Measurements from ENCODE around the gene TRHDE.
"Not testable (repeated sequence)": the region's sequence is repeated elsewhere in the genome, so short reads cannot be mapped to it uniquely, and the experiment has no call there.

TRHDE gene

DNA sequence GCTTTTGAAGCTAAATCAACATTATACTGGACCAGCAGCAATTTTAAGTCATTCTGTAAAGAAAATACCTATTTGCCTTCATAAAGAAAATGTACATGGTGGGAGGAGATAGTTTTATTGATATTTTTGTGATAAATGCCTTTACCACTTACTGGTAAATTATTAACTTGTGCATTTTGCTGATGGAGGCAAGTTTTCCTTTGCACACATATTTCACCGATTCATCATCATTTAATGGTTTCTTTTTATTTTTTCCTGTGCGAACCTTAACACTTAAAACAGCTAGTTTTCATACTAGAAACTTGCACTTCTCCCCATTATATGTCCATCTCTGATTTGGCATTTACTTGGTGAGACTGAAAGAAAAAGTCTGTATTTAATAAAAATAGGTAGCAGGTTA is 239.3 kb downstream of the TRHDE start:
- DNase-seq (ENCODE audit: low read depth in 2 of 2) = no peak

DNA sequence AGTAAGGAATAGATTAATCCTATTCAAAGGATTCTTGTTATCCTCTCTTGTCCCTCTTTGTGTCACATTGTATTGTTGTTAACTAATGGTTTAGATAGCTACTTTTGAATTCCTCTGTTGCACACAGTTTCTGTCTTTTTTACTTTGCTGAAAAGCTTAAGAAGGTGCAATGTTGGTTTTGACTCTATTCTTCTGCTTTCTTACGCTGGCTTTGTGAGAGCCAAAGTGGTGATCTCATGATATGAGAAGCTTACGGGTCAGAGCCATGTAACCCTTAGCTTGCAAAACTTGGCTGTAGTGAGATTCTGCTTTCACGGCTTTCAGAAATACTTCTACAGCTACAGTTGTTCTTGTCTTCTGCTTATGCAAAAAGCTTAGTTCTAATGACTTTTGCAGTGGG is 239.7 kb downstream of the TRHDE start:
- no peak for DNase-seq (ENCODE audit: low read depth in 2 of 2)

DNA sequence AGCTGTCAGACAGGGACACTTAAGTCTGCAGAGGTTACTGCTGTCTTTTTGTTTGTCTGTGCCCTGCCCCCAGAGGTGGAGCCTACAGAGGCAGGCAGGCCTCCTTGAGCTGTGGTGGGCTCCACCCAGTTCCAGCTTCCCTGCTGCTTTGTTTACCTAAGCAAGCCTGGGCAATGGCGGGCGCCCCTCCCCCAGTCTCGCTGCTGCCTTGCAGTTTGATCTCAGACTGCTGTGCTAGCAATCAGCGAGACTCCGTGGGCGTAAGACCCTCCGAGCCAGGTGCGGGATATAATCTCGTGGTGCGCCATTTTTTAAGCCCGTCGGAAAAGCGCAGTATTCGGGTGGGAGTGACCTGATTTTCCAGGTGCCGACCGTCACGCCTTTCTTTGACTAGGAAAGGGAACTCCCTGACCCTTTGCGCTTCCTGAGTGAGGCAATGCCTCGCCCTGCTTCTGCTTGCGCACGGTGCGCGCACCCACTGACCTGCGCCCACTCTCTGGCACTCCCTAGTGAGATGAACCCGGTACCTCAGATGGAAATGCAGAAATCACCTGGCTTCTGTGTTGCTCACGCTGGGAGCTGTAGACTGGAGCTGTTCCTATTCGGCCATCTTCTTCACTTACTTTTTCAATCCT is 248.0 kb downstream of the TRHDE start:
- not testable (repeated sequence) for DNase-seq (ENCODE audit: low read depth in 2 of 2)

DNA sequence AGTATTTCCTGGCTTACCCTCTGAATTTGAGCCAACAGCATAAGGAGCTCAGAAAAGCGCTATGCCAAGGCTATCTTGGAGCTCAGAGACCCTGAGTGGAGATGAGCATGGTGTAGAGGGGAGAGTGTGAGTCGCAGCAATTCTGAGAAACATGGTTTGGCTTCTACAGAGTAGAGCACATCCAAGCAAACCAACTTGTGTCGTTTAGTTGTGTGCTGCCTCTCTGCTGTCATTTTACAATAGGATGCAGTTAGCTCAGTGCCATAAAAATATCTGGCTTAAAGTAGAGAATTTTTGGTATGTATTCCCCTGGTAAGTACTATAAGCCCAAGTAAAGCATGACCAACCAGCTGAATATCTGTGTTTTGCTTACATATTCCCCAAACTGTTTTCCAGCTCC is 249.2 kb downstream of the TRHDE start:
- DNase-seq (ENCODE audit: low read depth in 2 of 2) = no peak

DNA sequence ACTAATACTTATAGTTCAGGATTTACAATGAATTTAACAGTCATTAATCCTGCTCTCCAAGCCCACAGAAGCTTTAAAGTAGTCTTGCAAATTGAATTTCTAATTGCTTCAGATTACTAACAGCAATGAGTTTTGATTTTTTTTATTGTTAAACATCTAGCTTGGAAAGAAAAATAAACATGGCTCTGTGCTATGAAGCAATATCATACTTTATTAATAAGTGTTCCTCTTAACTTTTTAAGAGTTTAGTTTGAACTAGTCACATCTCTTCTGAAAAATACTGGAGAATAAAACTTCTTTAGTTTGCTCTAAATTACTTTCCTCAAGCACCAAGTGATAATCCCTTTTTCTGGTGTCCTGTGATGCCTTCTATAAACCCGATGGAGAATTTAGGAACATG is 250.2 kb downstream of the TRHDE start:
- DNase-seq (ENCODE audit: low read depth in 2 of 2) = no peak

DNA sequence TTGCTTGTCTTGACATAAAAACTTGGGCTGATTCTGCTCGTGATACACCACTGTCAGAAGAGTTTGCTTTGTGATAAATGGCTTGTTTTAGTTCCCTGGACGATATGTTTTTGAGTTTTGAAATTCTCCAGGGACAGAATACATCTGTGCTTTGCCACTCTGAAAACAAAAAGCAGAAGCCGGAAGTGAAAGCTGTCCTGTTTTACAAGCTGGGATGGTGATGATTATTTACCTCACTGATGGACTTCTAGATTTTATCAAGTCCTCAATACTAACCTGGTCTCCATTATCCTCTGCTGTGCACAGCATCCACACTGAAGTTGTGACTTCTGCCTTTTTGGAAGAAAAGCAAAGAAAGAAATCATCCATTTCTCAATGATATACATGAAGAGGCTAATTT is 251.6 kb downstream of the TRHDE start:
- DNase-seq (ENCODE audit: low read depth in 2 of 2) = no peak

DNA sequence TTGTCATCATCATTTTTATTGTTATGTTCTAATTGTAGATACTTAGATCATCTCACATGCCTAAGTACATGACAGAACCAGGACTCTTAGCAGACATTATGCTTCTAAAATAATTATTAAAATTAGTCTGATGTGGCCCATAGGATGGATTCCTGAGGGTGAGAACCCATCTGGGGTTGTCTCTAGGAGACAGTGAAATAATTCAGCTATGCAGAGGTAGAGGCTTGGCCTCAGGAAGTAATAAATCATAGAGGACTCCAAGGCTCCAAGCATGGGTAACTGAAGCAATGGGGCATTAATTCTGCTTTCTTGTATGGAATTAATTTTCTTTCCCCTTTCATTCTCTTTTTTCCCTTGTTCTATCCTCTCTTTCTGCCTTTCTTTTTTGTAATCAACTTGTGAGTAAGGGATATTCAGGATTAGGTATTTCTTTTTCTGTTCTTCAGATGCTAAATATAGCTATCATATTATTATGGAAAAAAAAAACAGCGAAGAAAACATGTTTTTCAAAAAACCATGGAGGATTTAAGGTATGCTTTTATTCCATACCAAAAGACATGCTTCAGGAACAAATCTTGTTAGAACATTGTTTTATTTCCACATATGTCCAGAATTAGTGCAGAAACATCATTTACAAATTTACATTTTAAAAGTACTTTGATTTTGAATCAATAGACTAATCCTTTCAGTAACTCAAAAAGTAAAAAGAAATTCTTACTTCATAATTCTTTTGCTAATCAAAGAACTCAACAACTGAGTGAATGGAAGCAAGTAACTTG is 263.2 kb downstream of the TRHDE start:
- no peak for DNase-seq (ENCODE audit: low read depth in 2 of 2)

DNA sequence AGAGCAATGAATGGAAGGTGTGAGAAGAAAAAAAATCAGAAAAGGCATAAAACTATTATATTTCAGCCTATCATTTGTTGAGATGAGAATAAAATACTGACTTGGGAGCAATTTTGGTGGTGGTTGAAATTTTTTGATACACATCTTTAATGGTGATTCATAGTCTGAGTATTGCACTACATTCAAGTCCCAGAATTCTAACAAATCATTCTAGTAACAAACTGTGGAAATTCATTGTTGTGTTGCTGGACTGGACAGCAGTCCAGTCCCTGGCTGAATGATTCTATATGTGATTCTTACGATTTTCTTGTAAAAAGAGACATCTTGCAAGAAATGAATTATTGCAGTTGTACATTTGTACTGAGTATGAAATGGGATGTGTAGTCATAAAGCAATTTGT is 268.6 kb downstream of the TRHDE start:
- no peak for DNase-seq (ENCODE audit: low read depth in 2 of 2)

DNA sequence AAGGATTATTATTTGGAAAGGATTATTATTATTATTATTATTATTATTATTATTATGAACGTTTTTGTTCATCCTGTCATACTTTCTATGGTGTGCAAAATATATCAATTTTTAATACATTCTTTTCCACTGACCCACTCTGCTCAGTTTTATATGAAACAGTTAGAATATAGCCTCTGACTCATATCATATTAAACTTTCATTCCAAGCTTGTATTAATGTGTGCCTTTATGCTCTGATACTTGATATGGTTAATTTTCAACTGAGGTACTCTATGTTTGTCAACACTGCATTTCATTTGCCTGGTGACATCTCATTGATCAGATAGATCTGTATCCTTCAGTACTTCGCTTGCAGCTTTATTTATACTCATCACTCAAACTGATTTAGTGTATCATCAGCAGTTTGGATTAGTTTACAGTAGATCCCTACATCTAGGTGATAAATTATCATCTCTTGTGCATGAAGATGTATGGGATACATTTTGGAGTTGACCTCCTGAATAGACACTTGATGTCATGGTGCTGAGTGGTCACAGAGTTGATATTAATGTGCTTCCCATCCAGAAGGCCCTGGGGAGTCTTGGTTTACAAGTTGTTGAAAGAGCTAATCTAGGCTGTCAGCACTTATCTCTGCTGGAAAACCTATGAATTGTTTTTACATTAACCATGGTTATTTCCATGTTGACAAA is 271.8 kb downstream of the TRHDE start:
- no peak for DNase-seq (ENCODE audit: low read depth in 2 of 2)

DNA sequence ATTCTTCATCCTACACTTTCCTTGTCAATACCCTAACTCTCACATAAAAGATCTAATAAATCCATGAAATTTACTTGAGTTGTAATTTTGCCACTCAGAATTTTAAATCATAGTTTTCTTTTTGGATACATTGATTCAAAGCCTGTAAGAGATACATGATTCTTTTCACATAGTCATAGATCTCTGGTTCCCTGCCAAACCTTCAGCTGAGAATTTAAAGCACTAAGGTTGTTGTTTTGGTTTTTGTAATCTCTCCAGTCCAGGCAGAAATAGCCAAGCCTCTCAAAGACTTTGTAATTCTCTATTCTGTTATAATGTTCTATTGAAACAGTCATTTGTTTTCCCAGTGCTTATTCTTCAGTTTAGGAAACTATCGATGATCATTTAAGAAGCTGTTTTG is 273.9 kb downstream of the TRHDE start:
- no peak for DNase-seq (ENCODE audit: low read depth in 2 of 2)

DNA sequence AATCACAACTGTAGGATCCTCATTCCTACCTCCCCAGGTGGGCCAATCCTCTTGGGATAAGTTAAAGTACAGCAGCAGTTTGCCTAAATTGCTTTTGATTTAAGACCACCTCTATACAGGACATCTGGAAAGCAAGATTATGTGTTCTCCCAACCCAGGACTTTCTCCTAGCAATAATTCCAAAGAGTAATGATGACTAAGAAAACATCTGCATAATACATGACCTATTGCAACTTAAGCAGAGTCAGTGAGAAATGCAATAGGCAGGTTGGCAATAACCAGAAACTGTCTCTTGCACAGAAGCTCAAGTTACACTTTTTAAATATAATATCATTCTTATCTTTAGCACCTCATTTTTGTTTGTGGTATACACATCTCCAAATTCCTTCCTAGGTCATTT is 275.4 kb downstream of the TRHDE start:
- DNase-seq (ENCODE audit: low read depth in 2 of 2) = no peak

DNA sequence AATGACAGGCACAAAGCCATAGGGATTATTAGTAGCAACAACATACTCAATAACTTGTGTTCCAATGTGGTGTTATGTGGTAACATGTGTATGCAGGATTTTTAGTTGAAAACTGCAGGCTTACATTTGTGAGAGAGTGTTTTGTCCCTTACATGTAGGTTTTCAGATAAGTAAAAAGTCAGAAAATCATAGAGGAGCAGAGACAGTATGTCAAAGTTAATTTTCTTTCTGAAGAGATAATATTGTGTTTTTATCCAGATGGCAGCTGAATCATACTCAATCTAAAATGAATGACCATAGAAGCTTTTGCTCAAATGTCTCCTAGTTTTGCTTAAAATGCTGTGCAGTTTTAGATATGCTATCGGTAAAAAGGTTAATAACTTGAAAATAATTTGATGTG is 277.0 kb downstream of the TRHDE start:
- no peak for DNase-seq (ENCODE audit: low read depth in 2 of 2)

DNA sequence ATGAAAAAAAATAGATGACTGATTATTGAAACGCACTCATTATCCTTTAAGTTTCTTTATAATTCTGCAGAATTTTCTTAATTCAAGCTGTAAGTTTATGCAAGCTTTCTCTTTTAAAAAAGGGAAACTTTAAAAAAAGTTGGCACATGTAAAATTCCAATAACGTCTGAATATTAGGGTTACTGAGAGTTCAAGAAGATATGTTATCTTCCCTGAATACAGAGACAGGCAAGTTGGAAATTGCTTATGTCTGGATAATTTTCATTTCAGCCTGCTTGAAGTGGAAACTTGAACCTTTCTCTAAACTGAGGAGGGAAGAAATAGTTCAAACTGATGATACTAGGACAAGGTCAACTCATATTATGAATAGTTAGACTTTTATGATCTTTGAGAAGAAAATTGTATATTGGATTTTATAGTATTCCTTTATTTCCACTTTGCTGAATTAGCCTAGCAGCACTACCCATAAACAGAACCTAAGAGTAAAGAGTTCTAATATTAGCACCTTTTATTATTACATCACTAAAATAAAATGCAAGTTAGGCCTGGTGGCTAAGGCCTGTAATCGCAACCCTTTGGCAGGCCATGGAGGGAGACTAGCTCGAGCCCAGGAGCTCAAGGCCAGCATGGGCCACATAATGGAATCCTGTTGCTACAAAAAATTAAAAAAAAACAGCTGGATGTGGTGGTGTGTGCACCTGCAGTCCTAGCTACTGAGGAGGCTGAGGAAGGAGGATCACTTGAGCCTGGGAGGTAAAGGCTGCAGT is 288.0 kb downstream of the TRHDE start:
- no peak for DNase-seq (ENCODE audit: low read depth in 2 of 2)

DNA sequence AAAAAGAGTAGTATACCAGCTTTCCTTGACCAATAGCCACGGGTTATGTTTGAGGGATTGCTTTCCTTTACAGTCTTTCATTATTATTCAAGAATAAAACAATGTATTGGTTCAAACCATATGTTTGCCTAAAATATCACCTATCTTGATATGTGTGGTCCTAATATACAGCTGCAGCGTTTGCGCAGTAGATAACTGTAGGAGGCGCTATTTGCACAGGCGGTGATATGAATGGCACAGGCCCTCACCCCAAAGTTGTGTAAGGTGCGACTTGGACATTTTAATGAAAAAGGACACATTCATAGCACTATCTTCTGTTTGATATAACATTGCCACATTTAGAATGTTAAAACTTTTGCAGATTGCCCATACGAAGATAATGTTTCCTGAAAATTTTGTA is 298.4 kb downstream of the TRHDE start:
- DNase-seq (ENCODE audit: low read depth in 2 of 2) = no peak

DNA sequence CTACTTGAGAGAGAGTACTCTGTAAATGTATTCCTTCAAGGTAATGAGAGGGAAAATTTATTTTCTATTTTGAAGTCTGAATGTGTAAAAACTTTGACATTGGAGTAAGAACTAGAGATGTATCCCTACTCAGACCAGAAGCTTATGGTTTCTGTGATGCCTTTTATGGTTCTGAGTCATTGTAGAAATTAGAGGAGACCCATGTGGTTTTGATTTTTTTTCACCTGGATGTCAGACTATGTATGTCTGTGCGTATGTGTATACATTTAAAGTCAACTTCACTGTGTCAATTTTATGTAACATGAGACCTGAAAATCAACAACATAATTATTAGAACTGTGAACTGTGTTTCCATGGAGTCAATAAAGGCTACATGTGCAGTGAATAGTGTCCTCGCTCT is 302.0 kb downstream of the TRHDE start:
- DNase-seq (ENCODE audit: low read depth in 2 of 2) = no peak

DNA sequence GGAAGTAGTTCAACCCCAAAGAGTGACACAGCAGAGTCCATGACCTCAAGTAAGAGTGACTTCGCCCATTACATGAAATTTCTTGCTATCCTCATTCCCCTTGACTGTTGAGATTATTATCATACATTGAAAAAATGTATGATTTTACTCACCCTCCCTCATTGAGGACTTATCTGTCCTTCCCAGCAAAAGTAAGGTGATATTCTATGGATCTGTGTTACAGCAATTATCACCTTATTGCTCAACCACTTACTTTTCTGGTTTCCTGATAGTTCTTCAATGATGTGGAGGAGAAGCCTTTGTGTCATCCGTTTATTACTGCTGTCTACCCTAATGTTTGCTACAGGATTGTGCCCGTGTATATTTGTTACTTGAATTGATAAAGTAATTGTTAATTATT is 306.2 kb downstream of the TRHDE start:
- DNase-seq (ENCODE audit: low read depth in 2 of 2) = no peak

DNA sequence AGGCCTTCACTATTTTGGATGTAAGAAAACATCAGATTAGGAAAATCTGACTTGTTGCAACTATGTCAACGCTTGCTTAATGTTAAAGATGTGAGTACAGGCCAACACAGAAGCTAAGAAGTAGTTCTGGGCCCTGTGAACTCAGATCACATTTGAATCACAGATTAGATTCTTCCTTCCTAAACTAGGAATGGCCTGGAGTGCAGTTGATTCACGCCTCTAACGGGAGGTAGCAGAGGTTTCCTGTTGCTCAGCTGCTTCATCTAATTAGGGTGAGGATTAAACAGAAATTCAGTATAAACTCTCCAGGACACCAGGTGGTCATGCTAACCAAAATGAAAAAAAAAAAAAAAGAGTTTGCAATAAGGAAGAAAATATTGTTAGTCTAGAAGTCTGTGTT is 314.3 kb downstream of the TRHDE start:
- DNase-seq (ENCODE audit: low read depth in 2 of 2) = no peak

DNA sequence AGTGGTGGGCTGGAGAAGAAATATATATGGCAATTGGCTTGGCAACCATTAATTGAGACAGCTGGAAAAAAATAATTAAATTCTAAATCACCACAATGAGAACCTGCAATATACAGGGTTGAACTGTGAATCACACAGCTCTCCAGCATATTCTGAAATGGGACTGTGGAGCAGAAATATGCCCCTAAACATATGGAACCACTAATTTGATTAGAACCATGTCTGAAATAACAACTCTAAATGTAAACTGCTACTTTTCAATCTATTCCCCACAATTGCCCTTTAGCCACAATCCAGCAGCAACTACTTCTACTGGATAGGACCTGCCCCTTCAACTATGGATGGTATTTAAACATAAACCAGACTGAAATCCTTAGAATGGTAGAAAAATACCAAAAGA is 330.4 kb downstream of the TRHDE start:
- no peak for DNase-seq (ENCODE audit: low read depth in 2 of 2)

DNA sequence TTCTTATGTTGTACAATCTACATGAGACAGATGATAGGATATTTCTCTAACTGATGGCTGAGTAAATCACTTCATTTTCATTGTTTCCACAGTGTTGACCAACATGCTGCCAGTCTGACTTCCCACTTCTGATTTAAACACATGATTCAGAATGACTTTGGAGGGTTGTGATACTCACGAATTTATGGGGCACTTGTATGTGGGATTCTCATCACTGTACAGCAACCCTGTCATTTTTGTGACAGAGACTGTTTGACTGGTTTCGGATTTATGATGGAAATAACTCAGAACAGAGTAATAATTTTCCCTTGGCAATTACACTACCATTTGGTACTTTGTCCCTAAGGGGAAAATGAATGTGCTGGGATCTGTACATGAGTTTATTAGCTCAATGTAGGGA is 333.8 kb downstream of the TRHDE start:
- DNase-seq (ENCODE audit: low read depth in 2 of 2) = no peak

DNA sequence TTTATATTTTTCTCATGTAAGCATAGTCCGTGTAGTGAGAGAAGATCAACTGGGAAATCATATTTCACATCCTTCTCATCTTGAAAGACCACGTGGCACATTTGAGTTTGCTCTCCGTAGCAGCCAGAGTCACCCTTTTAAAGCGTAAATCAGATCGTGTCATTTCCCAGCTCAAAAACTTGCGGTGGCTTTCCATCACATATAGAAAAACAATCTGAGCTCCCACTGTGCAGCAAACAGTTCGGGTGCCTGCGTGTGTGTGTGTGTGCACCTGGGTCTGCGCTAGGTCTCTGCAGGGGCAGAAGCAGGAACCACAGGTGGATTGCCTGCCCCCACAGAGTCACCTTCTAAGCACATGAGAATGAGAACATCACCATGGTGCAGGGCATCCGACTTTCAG is 338.2 kb downstream of the TRHDE start:
- no peak for DNase-seq (ENCODE audit: low read depth in 2 of 2)

DNA sequence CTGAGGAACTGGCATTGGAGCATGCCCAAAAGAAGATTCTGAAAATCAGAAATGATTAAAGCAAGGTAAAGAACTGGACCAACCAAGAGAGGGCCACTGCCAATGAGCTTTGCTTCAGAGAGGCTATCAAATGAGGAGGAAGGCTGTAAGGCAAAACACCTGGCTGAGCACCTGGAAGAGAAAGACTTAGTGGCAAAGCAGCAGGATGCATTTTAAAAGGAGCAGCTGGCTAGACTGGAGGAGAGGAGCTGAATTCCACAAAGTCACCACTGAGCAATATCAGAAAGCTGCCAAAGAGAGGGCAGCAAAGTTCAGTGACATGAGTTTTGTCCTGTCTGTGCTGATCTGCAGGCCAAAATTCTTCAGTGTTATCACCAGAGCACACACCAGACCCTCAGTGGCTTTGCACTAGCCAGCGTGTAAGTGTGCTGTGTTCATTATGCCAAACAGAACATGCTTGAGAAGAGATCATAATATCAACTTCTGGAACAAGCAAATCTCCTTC is 338.7 kb downstream of the TRHDE start:
- no peak for DNase-seq (ENCODE audit: low read depth in 2 of 2)

DNA sequence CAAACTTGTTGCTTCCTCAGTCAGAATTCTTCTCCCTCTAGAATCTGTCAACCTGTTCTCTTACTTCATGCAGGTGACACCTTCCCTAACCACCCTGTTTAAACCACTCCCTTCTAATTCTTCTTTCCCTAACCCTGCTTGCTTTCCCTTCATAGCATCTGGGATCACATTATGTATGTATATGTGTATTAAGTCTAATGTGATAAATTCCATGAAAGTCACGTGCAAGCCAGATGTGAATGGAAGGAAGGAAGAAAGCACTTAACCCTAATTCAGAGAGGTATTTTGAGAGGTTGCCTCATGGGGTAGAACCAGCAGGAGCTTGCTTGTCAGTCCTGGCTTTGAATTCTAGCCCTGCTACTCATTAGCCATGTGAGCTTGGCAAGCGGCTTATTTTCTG is 340.0 kb downstream of the TRHDE start:
- DNase-seq (ENCODE audit: low read depth in 2 of 2) = no peak
